Smooth muscle cell (in vitro differentiated cells): ENCODE results near the gene KCNT2. TPM values are rescaled to one million over a fixed set of nuclear protein-coding genes. Genes with fewer than 3 reads are reported as not detected.

ENCODE experiments used
- DNase-seq: peaks from one replicate; lab custom pipeline; 2025; ENCODE audit not compliant: unreplicated experiment; lab: John Stamatoyannopoulos, UW
- H2AFZ ChIP-seq: fragments of 200-600 bp; sonication (generic); 2 replicates; pipeline ENCODE4 v1.6.0; 2016; ENCODE audit warnings: antibody characterized with exemption, low read depth, mild to moderate bottlenecking
- H3F3A ChIP-seq: fragments of 200-600 bp; sonication (generic); 2 replicates; pipeline ENCODE4 v1.6.0; 2017; ENCODE audit warnings: antibody characterized with exemption, low read depth
- H3K27ac ChIP-seq: fragments of 200-600 bp; sonication (generic); 2 replicates; pipeline ENCODE4 v1.5.1; 2016; ENCODE audit warnings: low read depth, mild to moderate bottlenecking
- H3K27me3 ChIP-seq: fragments of 200-600 bp; sonication (generic); 2 replicates; pipeline ENCODE4 v1.6.1; 2016; ENCODE audit warnings: low read depth, mild to moderate bottlenecking
- H3K36me3 ChIP-seq: fragments of 200-600 bp; sonication (generic); 2 replicates; pipeline ENCODE4 v1.5.1; 2016; ENCODE audit warnings: low read depth
- H3K4me1 ChIP-seq: fragments of 200-600 bp; sonication (generic); 2 replicates; pipeline ENCODE4 v1.5.1; 2016; ENCODE audit warnings: low read depth
- H3K4me2 ChIP-seq: fragments of 200-600 bp; sonication (generic); 2 replicates; pipeline ENCODE4 v1.6.0; 2016; ENCODE audit warnings: mild to moderate bottlenecking
- H3K4me3 ChIP-seq: fragments of 200-600 bp; sonication (generic); 2 replicates; pipeline ENCODE4 v1.5.1; 2016; ENCODE audit warnings: mild to moderate bottlenecking
- H3K79me2 ChIP-seq: fragments of 200-600 bp; sonication (generic); 2 replicates; pipeline ENCODE4 v1.6.0; 2016; ENCODE audit warnings: low read depth, mild to moderate bottlenecking
- H3K9ac ChIP-seq: fragments of 200-600 bp; sonication (generic); 2 replicates; pipeline ENCODE4 v1.6.0; 2016; ENCODE audit warnings: low read depth
- H3K9me3 ChIP-seq: fragments of 200-600 bp; sonication (generic); replicated peaks from 2 replicates; pipeline ENCODE4 v1.5.1; 2016; ENCODE audit warnings: low read depth
- H4K20me1 ChIP-seq: fragments of 200-600 bp; sonication (generic); 2 replicates; pipeline ENCODE4 v1.6.0; 2016; ENCODE audit warnings: low read depth
- WGBS: methylation state at CpG from one replicate; pipeline ENCODE4 v1.1.7; 2016; ENCODE audit warnings: low lambda C conversion rate; 5-methylcytosine and 5-hydroxymethylcytosine counted together
- polyA plus RNA-seq: library from polyadenylated mRNA; unstranded; fragments of >200 nt; fragmentation: Nextera tagmentation; extraction: Ambion mirVana; gene quantifications from 2 replicates; pipeline ENCODE4 v1.2.1, GENCODE V29; 2016
- total RNA-seq: library from RNA; depleted of rRNA; stranded (reverse); fragments of >200 nt; gene quantifications from 2 replicates; pipeline ENCODE4 v1.2.3, GENCODE V29; 2014
- TF ChIP-seq, protein P1 (sequence below): fragments of 200-600 bp; sonication (generic); IDR thresholded peaks from 2 replicates; pipeline ENCODE4 v1.5.1; 2017; ENCODE audit warnings: borderline replicate concordance, mild to moderate bottlenecking, antibody characterized with exemption; ENCODE audit not compliant: insufficient read depth, poor library complexity, severe bottlenecking

The KCNT2 gene
- total and polyA plus RNA-seq, 2 experiments from 2014 or later, result 1.3 to 2.7 TPM

DNA sequence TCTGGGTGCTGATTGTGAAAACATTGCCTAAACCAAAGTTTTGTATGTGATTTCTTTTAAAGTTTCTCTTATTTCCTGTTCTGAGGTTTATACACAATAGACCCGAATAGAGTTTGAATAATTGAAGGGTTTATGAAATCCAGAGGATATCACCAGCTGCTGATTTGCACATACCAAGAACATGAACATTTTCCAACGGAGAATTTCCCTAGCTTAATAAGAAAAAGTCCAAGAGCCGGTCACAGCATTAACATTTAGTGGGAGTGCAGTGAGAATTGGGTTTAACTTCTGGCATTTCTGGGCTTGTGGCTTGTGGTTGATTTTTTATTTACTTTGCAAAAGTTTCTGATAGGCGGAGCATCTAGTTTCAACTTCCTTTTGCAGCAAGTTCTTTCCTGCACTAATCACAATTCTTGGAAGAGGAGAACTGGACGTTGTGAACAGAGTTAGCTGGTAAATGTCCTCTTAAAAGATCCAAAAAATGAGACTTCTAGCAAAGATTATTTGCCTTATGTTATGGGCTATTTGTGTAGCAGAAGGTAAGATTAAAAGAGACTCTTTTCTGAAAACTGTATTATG, 43.5 kb upstream of the KCNT2 start, which contains the start of gene CFH:
CFH (plus strand) TSS at position 407 of the 579 bp plus-strand sequence; CDS start at position 482, 75 bp downstream.
- whole genome bisulfite sequencing, result 19% methylated on average over 5 of the region's 5 CpGs
- Histone ChIP-seq H3K79me2 (peaks cover 20% of the 10 kb centered on the region), H3K4me1 (no peaks in the 10 kb centered on the region), H4K20me1 (no peaks in the 10 kb centered on the region), H2AFZ (peak within 1 kb of the TSS; percentile 58), H3K36me3 (no peaks in the 10 kb centered on the region), H3K27me3 (no peaks in the 10 kb centered on the region), H3K9ac (peak within 1 kb of the TSS; percentile 80), H3K9me3 (no peaks in the 10 kb centered on the region), H3K4me2 (peak within 1 kb of the TSS; percentile 82), H3F3A (no peaks in the 10 kb centered on the region), H3K4me3 (peak within 1 kb of the TSS; percentile 58), H3K27ac (peak within 1 kb of the TSS; percentile 81)
- TF ChIP-seq, protein P1, sequence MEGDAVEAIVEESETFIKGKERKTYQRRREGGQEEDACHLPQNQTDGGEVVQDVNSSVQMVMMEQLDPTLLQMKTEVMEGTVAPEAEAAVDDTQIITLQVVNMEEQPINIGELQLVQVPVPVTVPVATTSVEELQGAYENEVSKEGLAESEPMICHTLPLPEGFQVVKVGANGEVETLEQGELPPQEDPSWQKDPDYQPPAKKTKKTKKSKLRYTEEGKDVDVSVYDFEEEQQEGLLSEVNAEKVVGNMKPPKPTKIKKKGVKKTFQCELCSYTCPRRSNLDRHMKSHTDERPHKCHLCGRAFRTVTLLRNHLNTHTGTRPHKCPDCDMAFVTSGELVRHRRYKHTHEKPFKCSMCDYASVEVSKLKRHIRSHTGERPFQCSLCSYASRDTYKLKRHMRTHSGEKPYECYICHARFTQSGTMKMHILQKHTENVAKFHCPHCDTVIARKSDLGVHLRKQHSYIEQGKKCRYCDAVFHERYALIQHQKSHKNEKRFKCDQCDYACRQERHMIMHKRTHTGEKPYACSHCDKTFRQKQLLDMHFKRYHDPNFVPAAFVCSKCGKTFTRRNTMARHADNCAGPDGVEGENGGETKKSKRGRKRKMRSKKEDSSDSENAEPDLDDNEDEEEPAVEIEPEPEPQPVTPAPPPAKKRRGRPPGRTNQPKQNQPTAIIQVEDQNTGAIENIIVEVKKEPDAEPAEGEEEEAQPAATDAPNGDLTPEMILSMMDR, result no peak
- DNase-seq, result no peak

GRCh38 chr1:196651079-196651478, 42.8 kb upstream of the KCNT2 start:
- no peaks in the 10 kb centered on the region for H3F3A ChIP-seq
- no peaks in the 10 kb centered on the region for H3K4me1 ChIP-seq
- H3K4me3 ChIP-seq, result no peak overlapping the region
- no peaks in the 10 kb centered on the region for H3K27me3 ChIP-seq
- H3K27ac ChIP-seq, result peak overlapping the region; percentile 81
- 80% methylated on average over 3 of the region's 3 CpGs for WGBS
- peaks cover 20% of the 10 kb centered on the region for H3K79me2 ChIP-seq
- no peaks in the 10 kb centered on the region for H3K36me3 ChIP-seq
- DNase-seq, result no peak
- H2AFZ ChIP-seq, result peak overlapping the region; percentile 23
- peak overlapping the region; percentile 82 for H3K4me2 ChIP-seq
- H3K9me3 ChIP-seq, result no peaks in the 10 kb centered on the region
- H4K20me1 ChIP-seq, result no peaks in the 10 kb centered on the region
- TF ChIP-seq, protein P1, result no peak
- peak overlapping the region; percentile 49 for H3K9ac ChIP-seq

- WGBS, result 76% methylated on average over 12 of the region's 12 CpGs
- Histone ChIP-seq H3K9ac (no peak overlapping the region), H3K4me3 (no peak overlapping the region), H3K4me1 (no peaks in the 10 kb centered on the region), H3K9me3 (no peaks in the 10 kb centered on the region), H2AFZ (no peak overlapping the region), H3K79me2 (peaks cover 20% of the 10 kb centered on the region), H3K4me2 (no peak overlapping the region), H3F3A (no peaks in the 10 kb centered on the region), H3K27ac (no peak overlapping the region), H3K36me3 (no peaks in the 10 kb centered on the region), H3K27me3 (no peaks in the 10 kb centered on the region), H4K20me1 (no peaks in the 10 kb centered on the region)
- DNase-seq, result no peak
- TF ChIP-seq, protein P1, result no peak
Observed at GRCh38 chr1:196650403-196650802, 42.2 kb upstream of the KCNT2 start.

DNA sequence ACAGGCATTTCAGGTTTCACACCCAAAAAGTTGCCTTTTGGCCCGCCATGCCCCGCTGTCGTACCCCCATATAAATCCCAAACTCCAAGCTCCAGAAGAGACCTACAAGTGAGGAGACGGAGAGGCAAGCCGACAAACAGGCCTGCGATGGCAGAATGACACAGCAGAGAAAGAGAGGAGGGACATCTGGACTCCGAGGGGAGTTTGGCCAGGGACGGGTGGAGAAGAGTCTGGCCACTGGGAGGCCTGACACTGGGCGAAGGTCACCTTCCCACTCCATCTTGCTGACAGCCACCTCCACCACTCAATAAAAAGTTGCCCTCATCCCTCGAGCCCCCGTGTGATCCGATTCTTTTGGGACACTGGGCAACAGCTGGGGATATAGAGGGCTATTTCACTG, 41.8 kb upstream of the KCNT2 start:
- H3K4me1 ChIP-seq, result no peaks in the 10 kb centered on the region
- H3K4me3 ChIP-seq, result no peak overlapping the region
- H2AFZ ChIP-seq, result no peak overlapping the region
- no peak overlapping the region for H3K9ac ChIP-seq
- H3K79me2 ChIP-seq, result peaks cover 20% of the 10 kb centered on the region
- no peaks in the 10 kb centered on the region for H3K36me3 ChIP-seq
- WGBS, result 85% methylated on average over 12 of the region's 12 CpGs
- no peaks in the 10 kb centered on the region for H4K20me1 ChIP-seq
- no peaks in the 10 kb centered on the region for H3K9me3 ChIP-seq
- TF ChIP-seq, protein P1, result no peak
- no peak for DNase-seq
- H3F3A ChIP-seq, result no peaks in the 10 kb centered on the region
- no peak overlapping the region for H3K27ac ChIP-seq
- no peaks in the 10 kb centered on the region for H3K27me3 ChIP-seq
- no peak overlapping the region for H3K4me2 ChIP-seq
